ENCODE measurements around the gene AAMDC.

The AAMDC gene

DNA sequence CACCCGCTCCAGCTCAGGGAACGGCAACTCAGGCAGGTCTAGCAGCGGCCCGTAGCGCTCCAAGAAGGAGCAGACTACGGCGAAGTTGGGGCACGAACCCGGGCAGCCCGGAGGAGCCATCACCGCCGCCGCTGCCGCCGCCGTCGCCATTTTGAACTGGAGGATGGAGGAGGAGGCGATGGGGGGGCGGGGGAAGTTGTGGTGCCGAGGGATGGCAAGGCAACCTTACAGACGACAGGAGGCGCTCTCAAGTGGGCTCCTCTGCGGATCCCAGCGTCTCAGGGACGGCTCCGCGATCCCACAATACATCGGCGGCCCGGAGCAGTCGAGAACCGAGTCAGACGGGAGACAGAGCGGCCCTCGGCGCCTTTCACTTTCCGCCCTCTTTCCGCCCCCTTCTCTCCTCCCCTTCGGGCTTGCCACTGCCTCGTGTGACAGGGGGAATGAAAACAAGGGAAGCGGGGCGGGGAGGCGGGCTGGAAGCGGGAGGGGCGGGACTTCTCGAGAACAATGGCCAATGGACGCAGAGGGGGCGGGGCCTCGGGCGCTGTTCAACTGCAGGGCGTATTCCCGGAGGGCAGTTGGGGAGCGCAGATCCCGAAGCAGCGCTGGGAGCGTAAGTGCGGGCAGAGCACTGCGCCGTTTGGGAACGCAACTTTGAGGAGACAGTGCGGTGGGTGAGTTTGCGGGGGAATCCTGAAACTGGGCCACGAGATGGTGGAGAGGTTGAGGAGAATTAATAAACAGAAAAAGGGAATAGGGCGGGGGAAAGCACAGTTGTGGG, at the start of gene AAMDC, which contains the start of gene RSF1:
AAMDC (plus strand) TSS at position 580 of the 784 bp plus-strand sequence. CDS start 21,353 bp downstream, outside the sequence.
RSF1 (minus strand) TSS at position 158 of the 784 bp plus-strand sequence; CDS start at position 150, 8 bp downstream.
- peak; percentile 93 for DNase-seq (ENCODE audit: low spot score)

DNA sequence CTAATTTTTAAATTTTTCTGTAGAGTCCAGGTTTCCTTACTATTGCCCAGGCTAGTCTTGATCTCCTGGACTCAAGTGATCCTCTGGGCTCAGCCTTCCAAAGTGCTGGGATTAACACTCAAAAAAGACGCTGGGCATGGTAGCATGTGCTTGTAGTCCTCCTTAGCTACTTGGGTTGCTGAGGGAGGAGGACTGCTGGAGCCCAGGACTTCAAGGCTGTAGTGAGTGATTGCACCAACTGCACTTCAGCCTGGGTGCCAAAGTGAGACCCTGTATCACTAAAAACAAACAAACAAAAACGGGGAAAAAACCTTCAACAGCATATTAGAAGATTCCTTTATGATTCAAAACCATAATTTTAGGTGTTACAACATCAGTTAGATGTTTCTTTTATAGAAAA, 45.0 kb upstream of the AAMDC start:
- no peak for DNase-seq (ENCODE audit: low spot score)

DNA sequence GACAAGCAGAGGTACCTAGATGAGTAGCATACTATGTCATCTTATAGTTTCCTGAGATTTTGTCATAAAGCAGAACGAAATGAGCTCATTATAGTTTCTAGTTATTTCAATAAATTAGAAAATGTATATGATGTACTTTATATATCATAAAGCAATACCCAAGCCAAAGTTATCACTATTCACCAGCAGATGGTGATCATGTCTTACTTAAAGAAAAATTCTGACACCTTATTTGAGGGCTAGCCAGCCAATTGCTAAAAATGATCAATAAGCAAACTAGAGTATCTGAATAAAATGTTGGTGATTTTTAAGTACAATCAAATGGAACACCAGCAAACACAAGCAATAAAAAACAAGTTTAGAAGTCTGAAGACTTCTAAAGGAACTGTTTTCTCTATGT, 44.5 kb upstream of the AAMDC start:
- DNase-seq (ENCODE audit: low spot score), result peak; percentile 27

DNA sequence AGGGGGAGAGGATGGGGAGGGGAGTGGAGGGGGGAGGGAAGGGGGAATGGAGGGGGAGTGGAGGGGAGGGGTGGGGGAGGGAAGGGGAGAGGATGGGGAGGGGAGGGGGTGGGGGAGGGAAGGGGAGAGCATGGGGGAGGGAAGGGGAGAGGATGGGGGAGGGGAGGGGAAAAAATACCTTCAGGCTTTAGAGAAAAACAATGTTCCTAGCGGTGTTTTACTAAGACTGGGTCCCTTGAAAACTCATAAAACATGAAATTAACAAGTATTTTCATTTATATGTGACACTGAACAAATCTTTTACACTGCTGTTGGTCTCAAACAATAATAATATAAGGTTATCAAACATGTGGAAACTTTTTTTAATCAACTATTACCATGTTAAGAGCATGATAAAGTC, 42.8 kb upstream of the AAMDC start:
- no peak for DNase-seq (ENCODE audit: low spot score)

DNA sequence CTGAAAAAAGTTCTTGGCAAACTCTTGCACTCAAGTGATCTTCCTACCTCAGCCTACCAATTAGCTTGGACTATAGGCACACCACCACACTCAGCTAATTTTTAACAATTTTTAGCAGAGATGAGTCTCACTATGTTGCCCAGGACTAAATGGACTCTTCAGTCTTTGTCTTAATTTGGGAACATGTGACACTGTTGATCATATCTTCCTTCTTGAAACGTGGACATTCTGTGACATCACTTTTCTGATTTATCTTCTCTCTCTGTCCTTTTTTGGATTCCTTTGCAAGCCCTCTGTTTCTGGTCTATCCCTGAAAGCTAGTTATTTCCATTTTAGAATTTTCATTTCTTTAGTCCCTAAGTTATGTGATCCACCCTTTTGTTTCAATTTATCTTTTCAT, 42.4 kb upstream of the AAMDC start:
- no peak for DNase-seq (ENCODE audit: low spot score)

DNA sequence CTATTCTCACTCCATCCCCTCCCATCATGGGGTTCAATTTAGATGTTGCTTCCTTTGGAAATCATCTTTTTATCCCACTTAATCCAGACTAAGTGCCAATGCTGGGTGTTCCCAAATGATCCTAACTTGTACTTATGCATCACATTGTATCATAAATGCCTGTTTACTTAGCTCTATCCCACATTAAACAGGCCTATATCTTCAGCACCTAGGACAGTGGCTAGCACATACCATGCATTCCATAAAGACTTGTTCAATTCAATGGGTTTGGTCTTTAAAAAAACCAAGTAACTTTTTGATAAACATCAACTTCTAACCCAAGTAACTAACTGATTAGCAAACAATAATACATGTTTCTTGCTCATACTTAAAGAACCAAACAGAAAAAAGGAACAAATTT, 41.0 kb upstream of the AAMDC start:
- no peak for DNase-seq (ENCODE audit: low spot score)

DNA sequence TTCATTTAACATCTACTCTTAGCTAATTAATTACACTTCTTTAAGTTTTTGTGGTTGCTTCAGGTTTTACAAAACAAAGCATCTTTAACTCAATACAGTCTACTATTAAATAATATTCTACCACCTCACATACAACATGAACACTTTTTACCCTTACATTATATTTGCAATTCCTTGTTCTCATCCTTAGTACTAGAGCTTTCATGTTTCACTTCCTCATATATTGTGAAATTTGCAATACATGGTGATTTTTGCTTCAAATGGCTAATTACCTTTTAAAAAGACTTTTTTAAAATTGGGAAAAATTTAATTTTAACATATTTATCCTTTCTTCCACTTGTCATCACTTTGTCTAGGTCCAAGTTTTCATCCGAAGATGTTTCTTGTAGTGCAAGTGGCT, 37.9 kb upstream of the AAMDC start:
- DNase-seq (ENCODE audit: low spot score), result no peak

DNA sequence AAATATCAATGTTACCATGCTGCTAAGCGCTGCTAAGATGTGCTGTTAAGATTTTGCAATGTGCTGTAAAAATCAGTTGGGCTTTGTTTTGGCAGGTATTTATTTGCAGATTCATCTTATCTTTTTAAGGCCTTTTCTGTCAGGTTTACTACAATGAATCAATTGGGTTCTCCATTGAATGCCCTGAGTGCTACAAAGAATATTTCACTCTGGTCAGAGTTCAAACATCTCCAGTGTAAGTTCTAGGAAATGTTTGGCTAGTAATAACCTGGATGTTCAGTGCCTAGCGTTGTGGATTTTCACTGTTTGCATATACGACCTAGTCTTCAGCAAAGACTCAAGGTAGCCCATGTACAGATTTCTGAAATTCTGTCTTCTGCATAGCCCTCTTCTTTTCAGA, 36.4 kb upstream of the AAMDC start:
- no peak for DNase-seq (ENCODE audit: low spot score)

DNA sequence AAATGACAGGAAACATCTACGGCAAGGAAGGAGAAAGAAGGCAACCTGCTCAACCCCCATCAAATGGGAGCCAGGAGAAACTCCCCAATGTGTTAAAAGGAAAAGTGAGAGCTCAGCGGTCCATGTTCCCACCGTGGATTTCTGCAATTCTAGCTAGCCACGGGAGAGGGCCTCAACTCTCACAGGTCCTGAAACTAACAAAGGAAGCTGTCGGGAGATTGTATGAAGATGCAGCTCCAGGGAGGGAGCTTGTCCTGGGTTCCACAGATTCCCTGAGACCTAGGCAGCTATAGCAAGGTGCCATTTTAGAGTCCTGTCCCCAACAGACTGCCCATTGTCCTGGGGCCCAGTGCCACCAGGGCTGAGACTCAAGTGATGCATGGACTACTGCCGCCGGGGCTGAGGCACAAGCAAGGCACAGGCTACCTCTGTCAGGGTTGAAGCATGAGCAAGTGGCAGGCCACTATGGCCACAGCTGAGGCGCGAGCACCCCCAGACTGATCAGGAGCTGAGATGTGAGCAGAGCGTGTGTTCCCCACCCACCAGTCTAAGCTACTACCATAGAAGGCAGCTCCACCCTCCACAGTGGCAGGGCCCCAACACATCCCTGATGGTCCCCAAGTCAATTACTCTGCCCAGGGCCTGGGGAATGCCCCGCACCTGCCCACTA, 31.7 kb upstream of the AAMDC start:
- peak; percentile 22 for DNase-seq (ENCODE audit: low spot score)

DNA sequence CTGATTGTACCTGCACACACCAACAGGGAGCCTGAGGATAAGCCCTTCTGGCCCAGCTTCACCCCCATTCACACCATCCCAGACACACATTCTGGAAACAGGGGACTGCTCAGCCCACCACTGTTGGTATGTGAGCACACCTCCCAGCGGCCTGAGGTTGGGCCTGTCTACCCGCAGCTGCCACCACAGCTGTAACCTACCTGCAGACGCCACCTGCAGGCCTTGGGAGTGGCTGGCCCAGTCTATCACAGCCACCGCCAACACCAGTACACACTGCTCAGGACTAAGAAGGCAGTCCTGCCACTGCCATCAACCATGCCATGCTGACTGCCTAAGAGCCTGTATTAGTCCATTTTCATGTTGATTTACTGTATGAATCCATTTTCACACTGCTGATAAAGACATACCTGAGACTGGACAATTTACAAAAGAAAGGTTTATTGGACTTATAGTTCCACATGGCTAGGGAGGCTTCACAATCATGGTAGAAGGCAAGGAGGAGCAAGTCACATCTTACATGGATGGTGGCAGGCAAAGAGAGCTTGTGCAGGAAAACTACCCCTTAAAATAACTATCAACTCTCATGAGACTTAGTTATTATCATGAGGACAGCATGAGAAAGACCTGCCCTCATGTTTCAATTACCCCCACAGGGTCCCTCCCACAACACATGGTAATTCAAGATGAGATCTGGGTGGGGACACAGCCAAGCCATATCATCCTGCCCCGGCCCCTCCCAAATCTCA, 31.0 kb upstream of the AAMDC start:
- peak; percentile 25 for DNase-seq (ENCODE audit: low spot score)

DNA sequence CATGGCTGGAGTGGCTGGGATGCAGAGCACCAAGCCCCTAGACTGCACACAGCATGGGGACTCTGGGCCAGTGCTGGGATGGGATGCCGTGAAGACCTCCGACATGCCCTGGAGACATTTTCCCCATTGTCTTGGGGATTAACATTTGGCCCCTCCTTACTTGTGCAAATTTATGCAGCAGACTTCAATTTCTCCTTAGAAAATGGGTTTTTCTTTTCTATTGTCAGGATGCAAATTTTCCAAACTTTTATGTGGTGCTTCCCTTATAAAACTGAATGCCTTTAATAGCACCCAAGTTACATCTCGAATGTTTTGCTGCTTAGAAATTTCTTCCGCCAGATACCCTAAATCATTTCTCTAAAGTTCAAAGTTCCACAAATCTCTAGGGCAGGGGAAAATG, 29.6 kb upstream of the AAMDC start:
- no peak for DNase-seq (ENCODE audit: low spot score)

DNA sequence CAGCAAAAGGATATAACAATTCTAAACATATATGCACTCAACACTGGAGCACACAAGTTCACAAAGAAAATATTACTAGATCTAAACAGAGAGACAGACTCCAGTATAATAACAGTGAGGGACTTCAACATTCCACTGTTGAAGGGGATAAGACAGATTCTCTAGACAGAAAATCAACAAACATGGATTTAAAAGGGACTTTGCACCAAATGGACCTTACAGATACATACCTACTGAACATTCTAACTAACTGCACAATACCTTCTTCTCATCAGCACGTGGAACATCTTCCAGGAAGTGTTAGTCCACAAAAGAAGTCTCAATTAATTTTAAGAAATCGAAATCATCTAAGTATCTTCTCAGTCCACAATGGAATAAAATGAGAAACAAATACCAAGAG, 27.0 kb upstream of the AAMDC start:
- no peak for DNase-seq (ENCODE audit: low spot score)

DNA sequence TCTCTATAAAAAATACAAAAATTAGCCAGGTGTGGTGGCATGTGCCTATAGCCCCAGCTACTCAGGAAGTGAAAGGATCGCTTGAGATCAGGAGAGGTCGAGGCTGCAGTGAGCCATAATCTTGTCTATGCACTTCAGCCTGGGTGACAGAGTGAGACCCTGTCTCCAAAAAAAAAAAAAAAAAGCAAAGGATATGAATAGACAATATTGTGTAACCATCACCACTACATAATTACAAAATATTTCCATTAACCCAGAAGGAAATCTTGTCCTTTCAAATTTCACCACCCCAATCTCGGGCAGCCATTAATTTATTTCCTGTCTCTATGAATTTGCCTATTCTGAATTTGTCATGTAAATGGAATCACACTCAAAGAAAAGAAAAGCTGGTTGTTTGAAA, 21.6 kb upstream of the AAMDC start:
- no peak for DNase-seq (ENCODE audit: low spot score)

DNA sequence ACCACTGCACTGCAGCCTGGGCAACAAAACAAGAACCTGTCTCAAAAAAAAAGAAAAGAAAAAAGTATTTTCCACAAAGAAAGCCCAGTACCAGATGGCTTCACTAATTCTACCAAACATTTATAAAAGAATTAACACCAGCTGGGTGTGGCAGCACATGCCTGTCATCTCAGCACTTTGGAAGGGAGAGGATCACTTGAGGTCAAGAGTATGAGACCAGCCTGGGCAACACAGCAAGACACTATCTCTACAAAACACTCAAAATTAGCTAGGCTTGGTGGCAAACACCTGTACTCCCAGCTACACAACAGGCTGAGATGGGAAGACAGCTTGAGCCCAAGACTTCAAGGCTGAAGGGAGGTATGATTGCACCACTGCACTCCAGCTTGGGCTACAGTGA, 20.5 kb upstream of the AAMDC start:
- no peak for DNase-seq (ENCODE audit: low spot score)

DNA sequence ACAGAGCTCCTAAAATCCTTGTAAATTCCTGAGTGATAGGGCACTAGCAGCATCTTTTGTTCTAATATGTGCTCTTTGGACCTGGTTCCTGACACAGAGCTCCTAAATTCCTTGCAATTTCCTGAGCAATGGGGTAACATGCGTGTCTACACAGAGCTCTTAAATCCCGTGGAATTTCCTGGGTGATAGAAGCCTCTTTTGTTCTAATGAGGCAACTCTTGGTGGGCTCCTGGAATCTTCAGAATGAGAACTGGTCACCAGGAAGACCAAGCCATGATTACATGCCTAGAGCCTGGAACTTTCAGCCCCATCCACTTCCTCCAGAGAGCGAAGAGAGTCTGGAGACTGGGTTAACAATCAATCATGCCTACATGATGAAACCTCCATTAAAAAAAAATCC, 19.5 kb upstream of the AAMDC start:
- no peak for DNase-seq (ENCODE audit: low spot score)

DNA sequence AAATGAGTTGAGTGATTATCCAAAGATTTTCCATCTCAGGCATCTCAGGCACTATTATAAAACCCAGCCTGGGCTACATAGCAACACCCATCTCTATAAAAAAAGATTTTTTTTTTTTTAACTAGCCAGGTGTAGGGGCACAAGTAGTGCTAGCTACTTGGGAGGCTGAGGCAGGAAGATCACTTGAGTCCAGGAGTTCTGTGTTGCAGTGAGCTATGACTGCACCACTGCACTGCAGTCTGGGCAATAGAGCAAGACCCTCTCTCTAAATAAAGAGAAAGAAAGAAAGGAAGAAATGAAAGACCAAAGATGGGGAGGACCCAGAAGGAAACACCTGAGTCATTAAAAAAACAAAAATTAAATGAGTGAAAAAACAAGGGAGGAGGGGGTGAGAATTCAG, 14.5 kb upstream of the AAMDC start:
- DNase-seq (ENCODE audit: low spot score), result no peak

DNA sequence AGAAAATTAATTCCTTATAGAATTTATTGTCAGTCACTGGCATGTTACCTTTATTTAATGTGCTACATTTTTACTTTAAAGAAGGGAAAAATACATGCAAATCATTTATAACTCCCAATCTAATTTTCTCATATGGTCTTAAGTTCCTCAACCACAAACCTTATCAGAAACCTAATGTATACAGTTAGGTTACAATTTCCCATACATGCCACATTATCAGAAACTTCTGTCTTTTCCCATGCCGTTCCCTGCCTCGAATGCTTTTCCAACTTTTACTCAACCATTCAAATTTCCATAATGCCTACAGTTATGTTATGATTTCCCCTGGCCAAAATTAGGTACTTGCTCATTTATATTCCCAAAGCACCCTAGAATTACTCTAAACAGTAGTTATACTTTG, 14.0 kb upstream of the AAMDC start:
- DNase-seq (ENCODE audit: low spot score), result no peak

DNA sequence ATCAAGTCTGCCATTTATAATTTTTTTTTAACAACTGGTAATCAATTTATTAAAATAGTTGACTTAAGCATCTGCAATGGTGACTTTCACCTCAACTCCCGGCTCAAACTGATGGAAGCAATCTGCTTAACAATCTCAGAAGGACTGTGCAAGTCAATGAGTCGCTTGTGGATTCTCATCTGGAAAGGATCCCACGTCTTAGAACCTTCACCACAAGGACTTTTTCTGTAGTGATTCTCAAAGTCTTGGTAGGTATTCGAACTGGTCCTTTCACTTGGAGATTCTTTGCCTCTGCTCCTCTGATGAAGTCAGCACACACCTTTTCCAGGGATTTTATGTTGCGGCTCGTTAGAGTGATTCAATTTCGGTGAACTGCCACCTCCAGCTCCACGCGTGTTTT, 7.7 kb upstream of the AAMDC start:
- DNase-seq (ENCODE audit: low spot score), result no peak

DNA sequence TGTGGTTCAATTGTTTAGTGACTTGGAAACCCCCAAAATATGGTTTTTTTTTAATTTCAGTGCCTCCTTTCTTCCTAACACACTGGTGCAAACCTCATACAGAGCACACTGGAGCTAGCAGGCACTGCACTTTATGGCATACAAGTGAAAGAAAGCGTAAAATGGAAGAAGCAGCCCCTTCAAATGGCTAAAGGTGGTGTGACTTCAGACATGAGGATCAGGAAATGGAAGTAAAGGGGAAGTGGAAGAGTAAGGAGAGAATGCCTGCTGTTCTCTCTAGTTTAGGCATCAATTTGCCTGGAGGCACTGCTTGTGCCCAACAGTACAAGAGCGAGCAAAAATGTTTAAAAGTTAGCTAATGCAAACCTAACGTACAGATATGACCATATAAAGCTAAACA, 6.1 kb upstream of the AAMDC start:
- DNase-seq (ENCODE audit: low spot score), result no peak

DNA sequence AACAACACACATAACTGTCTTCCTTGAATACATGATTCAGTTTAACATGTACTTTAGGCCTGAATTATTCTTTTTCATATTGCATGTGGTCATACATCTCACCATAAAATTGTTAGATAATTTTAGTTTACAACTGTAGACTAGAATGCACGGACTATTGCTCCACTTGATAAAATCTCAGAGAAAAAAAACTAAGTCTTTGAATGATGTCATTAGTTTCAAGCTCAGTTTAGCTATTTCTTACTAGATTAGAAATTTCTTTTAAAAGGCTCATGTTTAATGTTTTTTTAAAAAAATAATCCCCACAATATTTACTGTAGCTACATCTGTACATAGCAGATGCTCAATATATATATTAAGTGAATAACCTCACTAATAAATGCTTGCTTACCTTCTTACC, 5.5 kb upstream of the AAMDC start:
- DNase-seq (ENCODE audit: low spot score), result no peak

DNA sequence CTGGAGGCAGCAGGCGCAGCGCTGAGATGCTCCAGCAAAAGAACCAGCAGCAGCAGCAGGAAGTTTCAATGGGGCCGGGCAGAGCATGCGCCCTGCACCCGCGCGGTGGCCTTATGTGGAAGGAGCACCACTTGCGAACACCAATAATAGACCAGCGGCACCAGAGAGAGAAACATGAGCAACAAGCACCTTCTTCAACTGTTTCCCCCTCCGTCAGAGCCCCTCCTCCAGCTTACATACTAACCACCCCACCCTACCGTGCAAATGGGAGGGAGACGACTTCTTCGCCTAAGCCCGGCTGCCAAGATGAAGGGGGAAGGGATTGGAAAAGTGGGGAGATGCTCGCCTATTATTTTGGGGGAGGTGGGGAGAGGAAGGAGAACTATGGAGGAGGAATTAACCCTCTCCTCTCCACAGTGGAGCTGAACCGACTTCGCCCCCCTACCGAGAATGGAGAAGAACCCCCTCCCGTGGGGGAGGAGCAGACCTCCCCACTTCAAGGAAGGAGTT, 1.5 kb upstream of the AAMDC start:
- peak; percentile 83 for DNase-seq (ENCODE audit: low spot score)

DNA sequence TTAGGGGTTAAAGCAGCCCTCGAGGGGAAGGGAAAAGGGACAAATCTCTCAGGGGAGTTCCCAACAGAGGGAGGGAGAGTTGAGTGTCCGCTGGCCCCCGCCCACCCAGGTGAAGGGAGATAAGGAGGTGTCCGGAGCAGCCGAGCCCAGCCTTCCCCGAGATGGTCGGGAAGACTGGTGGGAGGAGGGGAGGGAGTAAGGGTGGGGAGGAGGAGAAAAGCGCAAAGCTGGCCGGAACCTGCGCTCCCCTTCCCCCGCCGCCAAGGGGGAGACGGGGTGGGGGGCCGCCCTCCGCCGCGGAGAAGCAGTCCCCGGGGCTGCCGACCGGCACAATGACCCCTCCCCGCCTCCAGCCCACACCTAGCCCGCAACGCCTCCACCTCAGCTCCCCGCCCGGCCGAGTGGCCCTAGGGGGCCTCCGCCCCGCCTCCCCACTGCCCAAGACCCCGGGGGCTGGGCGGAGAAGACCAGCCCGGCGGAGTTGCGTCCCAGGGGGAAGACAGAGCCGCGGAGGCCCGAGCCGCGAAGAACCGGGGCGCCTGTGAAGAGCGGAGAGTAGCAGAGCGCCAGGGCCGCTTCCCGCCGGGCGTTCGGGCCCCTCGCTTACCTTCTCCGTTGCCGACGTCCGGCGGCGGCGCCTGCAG, 901 bp upstream of the AAMDC start:
- peak; percentile 53 for DNase-seq (ENCODE audit: low spot score)
